Brain microvascular endothelial cell (primary cell): ENCODE data around the gene HEXD.
A peak's percentile ranks its signal among the peaks of the same experiment; 100 is the strongest.

Experiments used
- DNase-seq: peaks from one replicate; pipeline ENCODE4 v3.0.0-alpha.2; 2020
- H3K27ac ChIP-seq: fragments of 250-450 bp; sonication (Bioruptor Pico); 2 replicates; pipeline ENCODE4 v1.5.1; 2020; ENCODE audit warnings: mild to moderate bottlenecking, moderate library complexity
- H3K27me3 ChIP-seq: fragments of 250-450 bp; sonication (Bioruptor Pico); replicated peaks from 2 replicates; pipeline ENCODE4 v1.5.1; 2020; ENCODE audit warnings: mild to moderate bottlenecking
- H3K36me3 ChIP-seq: fragments of 250-450 bp; sonication (Bioruptor Pico); replicated peaks from 2 replicates; pipeline ENCODE4 v1.5.1; 2020; ENCODE audit warnings: mild to moderate bottlenecking
- H3K4me3 ChIP-seq: 2 replicates; pipeline ENCODE4 v1.5.1; 2011; ENCODE audit warnings: low read depth, mild to moderate bottlenecking, control low read depth, low read length, moderate library complexity
- in situ Hi-C: cut with HindIII; loops from 2 replicates; pipeline ENCODE4 v1.10.0; 2017; ENCODE audit warnings: low sequenced_read_pairs, low pct_ligation_motif_present
- TF ChIP-seq, protein P1 (sequence below): IDR thresholded peaks from 2 replicates; pipeline ENCODE4 v1.5.1; 2011; ENCODE audit warnings: low read depth, mild to moderate bottlenecking, moderate library complexity, low read length, control low read depth, inconsistent platforms; ENCODE audit errors: missing control alignments

The HEXD gene

DNA sequence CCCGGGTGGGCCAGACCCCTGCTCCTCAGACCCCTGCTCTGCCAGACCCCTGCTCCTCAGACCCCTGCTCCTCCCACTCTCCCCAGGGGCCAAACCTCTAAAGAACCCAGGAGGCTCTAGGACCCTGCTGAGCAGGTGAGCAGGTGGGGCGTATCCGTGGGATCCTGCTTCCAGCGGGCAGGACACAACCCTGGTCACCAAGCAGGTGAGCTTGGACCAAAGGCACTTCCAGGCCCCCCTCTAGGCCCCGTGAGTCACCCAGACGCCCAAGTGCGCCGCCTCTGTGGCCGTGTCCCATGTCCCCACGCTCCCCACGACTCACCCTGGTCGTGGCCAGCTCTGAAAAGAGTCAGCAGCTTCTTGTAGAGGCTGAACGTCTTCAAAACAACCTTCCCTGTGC, 27.4 kb downstream of the HEXD start:
- H3K36me3 ChIP-seq = peaks cover 8% of the 10 kb centered on the region
- no peak overlapping the region for H3K4me3 ChIP-seq
- H3K27me3 ChIP-seq = no peaks in the 10 kb centered on the region
- in situ Hi-C loops = no loop called here
- TF ChIP-seq, protein P1, sequence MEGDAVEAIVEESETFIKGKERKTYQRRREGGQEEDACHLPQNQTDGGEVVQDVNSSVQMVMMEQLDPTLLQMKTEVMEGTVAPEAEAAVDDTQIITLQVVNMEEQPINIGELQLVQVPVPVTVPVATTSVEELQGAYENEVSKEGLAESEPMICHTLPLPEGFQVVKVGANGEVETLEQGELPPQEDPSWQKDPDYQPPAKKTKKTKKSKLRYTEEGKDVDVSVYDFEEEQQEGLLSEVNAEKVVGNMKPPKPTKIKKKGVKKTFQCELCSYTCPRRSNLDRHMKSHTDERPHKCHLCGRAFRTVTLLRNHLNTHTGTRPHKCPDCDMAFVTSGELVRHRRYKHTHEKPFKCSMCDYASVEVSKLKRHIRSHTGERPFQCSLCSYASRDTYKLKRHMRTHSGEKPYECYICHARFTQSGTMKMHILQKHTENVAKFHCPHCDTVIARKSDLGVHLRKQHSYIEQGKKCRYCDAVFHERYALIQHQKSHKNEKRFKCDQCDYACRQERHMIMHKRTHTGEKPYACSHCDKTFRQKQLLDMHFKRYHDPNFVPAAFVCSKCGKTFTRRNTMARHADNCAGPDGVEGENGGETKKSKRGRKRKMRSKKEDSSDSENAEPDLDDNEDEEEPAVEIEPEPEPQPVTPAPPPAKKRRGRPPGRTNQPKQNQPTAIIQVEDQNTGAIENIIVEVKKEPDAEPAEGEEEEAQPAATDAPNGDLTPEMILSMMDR = no peak
- no peak for DNase-seq
- no peak overlapping the region for H3K27ac ChIP-seq

DNA sequence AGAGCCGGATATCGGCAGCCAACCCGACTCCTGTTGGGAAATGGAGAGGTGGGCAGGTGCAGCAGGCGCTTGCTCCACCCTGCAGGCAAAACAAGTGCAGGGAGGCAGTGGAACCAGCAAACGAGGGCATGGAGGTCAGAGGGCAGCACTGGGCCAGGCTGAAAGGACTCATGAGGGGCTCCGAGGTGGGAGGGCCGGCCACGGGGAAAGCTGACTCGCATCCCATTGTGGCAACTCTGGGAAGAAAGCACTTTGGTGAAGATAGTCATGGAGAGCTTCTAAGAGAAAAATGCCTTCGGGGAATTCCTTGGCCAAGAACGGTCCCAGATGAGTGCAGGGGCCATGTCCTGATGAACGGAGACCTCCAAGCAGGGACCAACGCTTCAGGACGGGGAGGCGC, 28.0 kb downstream of the HEXD start:
- H3K36me3 ChIP-seq = peaks cover 8% of the 10 kb centered on the region
- no peak overlapping the region for H3K27ac ChIP-seq
- no peaks in the 10 kb centered on the region for H3K27me3 ChIP-seq
- TF ChIP-seq, protein P1 = no peak
- DNase-seq = no peak
- H3K4me3 ChIP-seq = no peak overlapping the region
- in situ Hi-C loops = no loop called here

DNA sequence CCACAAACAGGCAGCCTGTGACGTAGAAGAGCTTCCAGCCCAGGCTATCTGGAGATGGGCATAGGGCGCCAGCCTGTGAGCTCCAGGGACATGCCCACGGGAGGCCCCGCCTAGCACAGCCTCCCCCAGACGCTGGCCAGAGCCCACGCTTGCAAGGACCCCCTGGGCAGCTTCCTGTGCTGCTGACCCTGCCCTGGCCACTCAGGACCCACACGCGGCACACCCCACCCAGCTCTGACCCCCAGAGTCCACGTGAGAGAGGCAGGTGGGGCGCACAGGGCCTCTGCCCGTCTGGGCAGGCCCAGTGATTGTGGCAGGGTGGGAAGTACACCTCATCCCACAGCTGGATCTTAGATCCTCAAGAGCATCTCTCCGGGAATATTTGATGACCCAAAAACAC, 28.5 kb downstream of the HEXD start:
- TF ChIP-seq, protein P1 = no peak
- no peak for DNase-seq
- no peaks in the 10 kb centered on the region for H3K27me3 ChIP-seq
- in situ Hi-C loops = no loop called here
- no peak overlapping the region for H3K27ac ChIP-seq
- peaks cover 8% of the 10 kb centered on the region for H3K36me3 ChIP-seq
- H3K4me3 ChIP-seq = no peak overlapping the region

DNA sequence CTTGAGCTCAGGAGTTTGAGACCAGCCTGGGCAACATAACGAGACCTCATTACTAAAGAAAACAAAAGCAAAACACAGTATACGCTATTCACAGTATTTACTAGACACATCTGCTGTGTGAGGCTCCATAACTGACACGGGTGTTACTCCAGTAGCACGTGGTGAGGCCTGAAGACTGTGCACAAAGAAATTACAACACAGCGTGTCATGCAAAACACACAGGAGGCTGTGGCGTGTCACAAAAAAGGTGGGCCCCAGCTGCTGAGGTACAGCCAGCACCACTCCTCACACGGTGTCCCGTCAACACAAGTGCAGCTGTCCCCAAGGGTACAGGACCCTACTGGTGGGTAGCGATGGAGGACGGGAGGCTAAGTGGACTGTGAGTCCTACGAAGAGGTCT, 29.7 kb downstream of the HEXD start:
- H3K27ac ChIP-seq = no peak overlapping the region
- TF ChIP-seq, protein P1 = no peak
- no peak for DNase-seq
- no peaks in the 10 kb centered on the region for H3K27me3 ChIP-seq
- H3K4me3 ChIP-seq = no peak overlapping the region
- H3K36me3 ChIP-seq = peaks cover 6% of the 10 kb centered on the region
- in situ Hi-C loops = no loop called here

DNA sequence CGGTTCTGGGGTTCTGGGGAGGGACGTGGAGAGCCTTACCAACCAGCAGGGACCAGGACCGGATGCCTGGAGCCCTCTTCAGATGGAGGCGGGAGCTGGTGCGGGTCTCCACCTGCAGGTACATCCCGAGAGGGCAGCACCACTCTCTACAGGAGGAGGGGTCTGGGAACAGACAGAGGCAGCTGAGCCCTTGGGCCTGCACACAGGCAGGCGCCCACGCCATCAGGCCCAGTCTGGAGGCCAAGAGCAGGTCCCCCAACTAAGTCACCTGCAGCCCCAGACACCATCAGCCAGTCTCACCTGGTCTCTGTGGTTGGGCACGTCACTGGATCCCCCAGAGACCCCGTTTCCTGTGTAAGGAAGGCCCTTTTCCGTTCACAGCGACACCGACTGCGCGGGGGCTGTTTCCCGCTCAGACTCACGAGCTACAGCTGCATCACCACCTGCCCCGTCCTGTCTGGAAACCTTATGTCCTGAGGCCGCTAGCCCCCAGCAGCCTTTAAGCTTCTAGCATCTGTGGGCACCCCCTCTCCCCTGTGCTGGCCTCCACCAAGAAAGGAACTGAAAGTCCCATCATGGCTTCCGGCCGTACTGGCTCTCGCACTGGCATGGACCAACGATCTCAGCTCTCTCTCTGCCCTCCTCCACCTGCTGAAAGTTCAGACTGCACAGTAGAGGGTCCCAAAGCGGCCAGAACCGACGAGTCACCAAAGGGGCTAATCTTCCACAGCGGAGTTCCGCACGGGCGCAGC, 31.2 kb downstream of the HEXD start:
- Histone ChIP-seq H3K27ac (no peak overlapping the region), H3K36me3 (no peaks in the 10 kb centered on the region), H3K4me3 (peak overlapping the region; percentile 78), H3K27me3 (no peaks in the 10 kb centered on the region)
- in situ Hi-C loops = no loop called here
- no peak for DNase-seq
- TF ChIP-seq, protein P1 = no peak

DNA sequence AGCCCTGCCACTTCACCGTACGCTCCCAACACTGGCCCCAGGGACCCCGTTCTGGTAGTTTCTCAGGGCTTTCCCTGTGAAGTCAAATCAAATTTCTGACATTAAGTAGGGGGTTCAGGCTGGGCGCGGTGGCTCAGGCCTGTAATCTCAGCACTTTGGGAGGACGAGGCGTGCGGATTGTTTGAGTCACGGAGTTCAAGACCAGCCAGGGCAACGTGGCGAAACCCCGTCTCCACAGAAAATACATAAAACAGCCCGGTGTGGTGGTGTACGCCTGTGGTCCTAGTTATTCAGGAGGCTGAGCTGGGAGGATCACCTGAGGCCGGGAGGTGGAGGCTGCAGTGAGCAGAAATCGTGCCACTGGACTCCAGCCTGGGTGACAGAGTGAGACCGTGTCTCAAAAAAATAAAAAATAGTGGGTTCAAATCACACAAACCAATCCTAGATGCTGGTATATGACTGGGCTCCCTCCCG, 31.8 kb downstream of the HEXD start:
- H3K36me3 ChIP-seq = no peaks in the 10 kb centered on the region
- H3K4me3 ChIP-seq = peak overlapping the region; percentile 78
- in situ Hi-C loops = no loop called here
- DNase-seq = no peak
- H3K27ac ChIP-seq = peak overlapping the region; percentile 63
- no peaks in the 10 kb centered on the region for H3K27me3 ChIP-seq
- TF ChIP-seq, protein P1 = no peak
